ENCODE results near the gene LBX2. TPM values are rescaled to one million over a fixed set of nuclear protein-coding genes. Genes with fewer than 3 reads are reported as not detected.
"Not testable (repeated sequence)": the region's sequence is repeated elsewhere in the genome, so short reads cannot be mapped to it uniquely, and the experiment has no call there.

The LBX2 gene
- total and polyA plus RNA-seq, 9 of the 15 experiments (the other 6 are each of a cell fraction or from before 2014, with no cell fraction given) = 0.39 to 6.2 (median 1.8) TPM; not detected in 1

DNA sequence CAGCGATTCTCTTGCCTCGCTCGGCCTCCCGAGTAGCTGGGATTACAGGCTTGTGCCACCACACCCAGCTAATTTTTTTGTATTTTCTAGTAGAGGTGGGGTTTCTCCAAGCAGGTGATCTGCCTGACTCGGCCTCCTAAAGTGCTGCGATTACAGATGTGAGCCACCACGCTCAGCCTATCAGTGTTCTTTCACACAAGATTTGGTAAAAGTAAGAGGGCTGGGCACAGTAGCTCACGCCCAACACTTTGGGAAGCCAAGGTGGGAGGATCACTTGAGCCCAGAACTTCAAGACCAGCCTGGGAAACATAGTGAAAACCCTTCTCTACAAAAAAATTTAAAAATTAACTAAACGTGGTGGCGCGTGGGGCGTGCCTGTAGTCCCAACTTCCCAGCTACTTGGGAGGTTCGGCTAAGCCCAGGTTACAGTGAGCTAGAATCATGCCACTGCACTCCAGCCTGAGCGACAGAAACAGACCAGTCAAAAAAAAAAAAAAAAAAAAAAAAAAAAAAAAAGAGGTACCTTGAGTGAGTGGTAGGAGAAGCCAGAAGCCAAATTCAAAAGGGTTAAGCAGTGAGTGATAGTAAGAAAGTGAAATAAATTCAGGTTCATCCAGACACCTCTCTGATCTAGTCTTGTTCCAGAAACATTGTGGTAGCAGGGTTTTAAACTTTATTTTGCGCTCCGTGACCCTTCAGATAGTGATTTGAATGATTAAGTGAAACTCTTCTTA lies 27.9 kb downstream of the LBX2 start:
- Histone ChIP-seq H3K27me3 (ENCODE audit: control insufficient read depth in 2 of 2, insufficient read depth in 2 of 2, low read length in 2 of 2) (no peaks in the 10 kb centered on the region), H3K9ac (ENCODE audit: insufficient read depth in 1 of 2, low read depth in 2 of 2, low read length in 2 of 2) (peak overlapping the region; percentile 88 to 95), H3K4me3 (peak overlapping the region; percentile 83), H2AFZ (ENCODE audit: low read depth, low read length) (peak overlapping the region; percentile 97), H3K36me3 (ENCODE audit: control insufficient read depth, insufficient read depth, low read length) (peaks cover 18% of the 10 kb centered on the region; the same call in 2 of the 3 replicates), H3K9me1 (ENCODE audit: control insufficient read depth, insufficient read depth, low read length) (peaks cover 4% of the 10 kb centered on the region), H4K20me1 (replicated peaks; ENCODE audit: control insufficient read depth, insufficient read depth, low read length) (no peaks in the 10 kb centered on the region), H3K4me1 (replicated peaks in 1 of 2; ENCODE audit: control insufficient read depth in 2 of 2, insufficient read depth in 2 of 2, low read length in 2 of 2) (peaks cover 14 to 20% of the 10 kb centered on the region in 2 experiments; a peak in 3 of 5 replicates), H3K79me2 (ENCODE audit: control insufficient read depth, insufficient read depth, low read length) (peaks cover 13% of the 10 kb centered on the region; the same call in 2 of the 3 replicates), H3K9me3 (replicated peaks; ENCODE audit: control insufficient read depth, insufficient read depth, low read depth, low read length) (no peaks in the 10 kb centered on the region), H3K27ac (ENCODE audit: extremely low read depth, low read depth, low read length) (peak overlapping the region; percentile 95), H3K4me2 (ENCODE audit: insufficient read depth, low read length) (peak overlapping the region; percentile 99)
- POLR2A ChIA-PET = interaction anchor here (0.6 to 4.0 kb wide), 8 partner anchors 10 to 124 kb away, joined by 3 to 28 read pairs (median 4); partner anchors contain the start of genes CCDC142 and TTC31
- intact Hi-C loops (cut with micrococcal nuclease) = loop anchor here (5.0 kb wide), 1 partner anchor 74 kb away; no protein-coding TSS in a partner anchor
- TF ChIP-seq ZNF121 (CRISPR knock-in tag; conservative IDR thresholded peaks at IDR 0.05) (no peak), ZNF384 (IDR thresholded peaks at IDR 0.05; ENCODE audit: low read depth, low read length) (peak; percentile 49; the same call in 1 of the 2 replicates)
- CTCF ChIA-PET (ENCODE audit: low intra/inter-chr PET ratio) = no interaction called here
- in situ Hi-C loops (cut with MboI) = no loop called here
- 46% methylated on average over 16 of the region's 16 CpGs for WGBS (ENCODE audit: insufficient coverage, low coverage, missing lambda C conversion rate)
- DNase-seq (ENCODE audit: extremely low read depth in 1 of 4, low spot score in 3 of 4) (no peak), ATAC-seq (no peak), FAIRE-seq (no peak)
- BruUV-seq (replicated peaks) = no TSS peak

GRCh38 chr2:74470742-74471141 lies 28.7 kb downstream of the LBX2 start:
- H3K4me1 ChIP-seq (replicated peaks in 1 of 2; ENCODE audit: control insufficient read depth in 2 of 2, insufficient read depth in 2 of 2, low read length in 2 of 2) = peaks cover 14 to 20% of the 10 kb centered on the region in 2 experiments; a peak in 3 of 5 replicates
- intact Hi-C loops (cut with micrococcal nuclease) = loop anchor here (5.0 kb wide), 1 partner anchor 73 kb away; no protein-coding TSS in a partner anchor
- H2AFZ ChIP-seq (ENCODE audit: low read depth, low read length); DNase-seq (ENCODE audit: extremely low read depth in 1 of 4, low spot score in 3 of 4); BruUV-seq (replicated peaks); H3K4me2 ChIP-seq (ENCODE audit: insufficient read depth, low read length); H3K9me1 ChIP-seq (ENCODE audit: control insufficient read depth, insufficient read depth, low read length); H3K9ac ChIP-seq (ENCODE audit: insufficient read depth in 1 of 2, low read depth in 2 of 2, low read length in 2 of 2); H4K20me1 ChIP-seq (replicated peaks; ENCODE audit: control insufficient read depth, insufficient read depth, low read length); H3K27ac ChIP-seq (ENCODE audit: extremely low read depth, low read depth, low read length); in situ Hi-C loops (cut with MboI); FAIRE-seq; H3K9me3 ChIP-seq (replicated peaks; ENCODE audit: control insufficient read depth, insufficient read depth, low read depth, low read length); H3K27me3 ChIP-seq (ENCODE audit: control insufficient read depth in 2 of 2, insufficient read depth in 2 of 2, low read length in 2 of 2); H3K4me3 ChIP-seq; CTCF ChIA-PET (ENCODE audit: low intra/inter-chr PET ratio); ATAC-seq: not testable (repeated sequence)
- POLR2A ChIA-PET = interaction anchor here (0.6 to 4.0 kb wide), 5 partner anchors 9 to 46 kb away, joined by 3 to 28 read pairs (median 3); partner anchors contain the start of genes CCDC142 and TTC31
- TF ChIP-seq POLR2G (IDR thresholded peaks at IDR 0.05; ENCODE audit: low read depth, low read length) (0 out of 2 replicates have a peak, but pooled peaks have one; percentile 27), POLR2A (conservative IDR thresholded peaks at IDR 0.05) (0 out of 2 replicates have a peak, but pooled peaks have one; percentile 27)
- peaks cover 13% of the 10 kb centered on the region; the same call in 2 of the 3 replicates for H3K79me2 ChIP-seq (ENCODE audit: control insufficient read depth, insufficient read depth, low read length)
- 94% methylated on average over 9 of the region's 12 CpGs for whole genome bisulfite sequencing (ENCODE audit: insufficient coverage, low coverage, missing lambda C conversion rate)
- H3K36me3 ChIP-seq (ENCODE audit: control insufficient read depth, insufficient read depth, low read length) = peaks cover 16% of the 10 kb centered on the region; the same call in 2 of the 3 replicates

Measured in K562 (cell line).